K562 (cell line): Measurements from ENCODE around the gene DIRAS1. TPM values are rescaled to one million over a fixed set of nuclear protein-coding genes. Genes with fewer than 3 reads are reported as not detected.

Experiments used
- ATAC-seq: fragments of 200-7000 bp; cut with Tn5 transposase; 3 replicates; pipeline ENCODE4 v1.9.1; 2020; ENCODE audit warnings: moderate library complexity
- BruUV-seq: library from RNA; stranded (reverse); fragments of 400-500 nt; replicated peaks from 2 replicates; lab custom pipeline; 2021; lab: Mats Ljungman, UMichigan
- CTCF ChIA-PET: fragments of 300-600 bp; formaldehyde crosslinking; extraction: SDS; loops from one replicate; lab custom pipeline; 2021; ENCODE audit warnings: low intra/inter-chr PET ratio; lab: Yijun Ruan, JAX
- POLR2A ChIA-PET: fragments of 300-600, 350-650 bp; sonication (Branson Sonifier 250); formaldehyde crosslinking; extraction: SDS; loops from one replicate; lab custom pipeline; 2021; ENCODE audit warnings: antibody characterized with exemption, inconsistent platforms; lab: Yijun Ruan, JAX
- DNase-seq, 4 experiments: peaks; one replicate each; pipeline versions ENCODE4 v3.0.0 to v3.0.0-alpha.2; 2011 to 2018; ENCODE audit warnings: low spot score in 3 of 4, mixed read lengths in 3 of 4; ENCODE audit errors: extremely low read depth in 1 of 4
- FAIRE-seq: peaks from 2 replicates; lab custom pipeline; 2011; peaks lifted over from hg19 to GRCh38; lab: Jason Lieb, UNC
- H2AFZ ChIP-seq: 2 replicates; pipeline ENCODE4 v1.6.0; 2011; ENCODE audit warnings: low read depth, low read length, control low read depth, inconsistent platforms
- H3K27ac ChIP-seq: fragments of 200-600 bp; 3 replicates; pipeline ENCODE4 v1.8.0; 2011; ENCODE audit warnings: low read depth, mild to moderate bottlenecking, control low read depth, inconsistent platforms, low read length, moderate library complexity, mixed read lengths; ENCODE audit errors: extremely low read depth
- H3K27me3 ChIP-seq, 2 experiments: fragments of 300-600 bp in 1 of 2; 2 replicates in 1 of 2; 3 replicates in 1 of 2; pipeline versions ENCODE4 v1.6.0 to v1.8.0; 2011; ENCODE audit warnings: inconsistent platforms in 2 of 2, low read length in 2 of 2, mild to moderate bottlenecking in 1 of 2, mixed read lengths in 1 of 2, moderate library complexity in 1 of 2; ENCODE audit not compliant: control insufficient read depth in 2 of 2, insufficient read depth in 2 of 2
- H3K36me3 ChIP-seq: fragments of 300-600 bp; 3 replicates; pipeline ENCODE4 v1.8.0; 2011; ENCODE audit warnings: mild to moderate bottlenecking, low read length, inconsistent platforms; ENCODE audit not compliant: control insufficient read depth, insufficient read depth
- H3K4me1 ChIP-seq, 2 experiments: fragments of 200-600 bp in 1 of 2; replicated peaks in 1 of 2; 2 replicates in 1 of 2; 3 replicates in 1 of 2; pipeline versions ENCODE4 v1.5.1 to v1.8.0; 2011; ENCODE audit warnings: inconsistent platforms in 2 of 2, low read length in 2 of 2, mild to moderate bottlenecking in 1 of 2, mixed read lengths in 1 of 2, moderate library complexity in 1 of 2; ENCODE audit not compliant: control insufficient read depth in 2 of 2, insufficient read depth in 2 of 2
- H3K4me2 ChIP-seq: 2 replicates; pipeline ENCODE4 v1.6.1; 2011; ENCODE audit warnings: low read length, control low read depth, inconsistent platforms, mixed read lengths; ENCODE audit not compliant: insufficient read depth
- H3K4me3 ChIP-seq: fragments of 200-600 bp; sonication (generic), shearing (Covaris generic); 2 replicates; pipeline ENCODE4 v1.5.1; 2016; ENCODE audit warnings: control low read depth, inconsistent platforms
- H3K79me2 ChIP-seq: fragments of 200-600 bp; 3 replicates; pipeline ENCODE4 v1.8.0; 2011; ENCODE audit warnings: low read length, inconsistent platforms; ENCODE audit not compliant: control insufficient read depth, insufficient read depth
- H3K9ac ChIP-seq, 2 experiments: 2 replicates each; pipeline versions ENCODE4 v1.6.0 to v1.6.1; 2011; ENCODE audit warnings: low read depth in 2 of 2, low read length in 2 of 2, control low read depth in 1 of 2, inconsistent platforms in 1 of 2, mild to moderate bottlenecking in 1 of 2, mixed read lengths in 1 of 2; ENCODE audit not compliant: insufficient read depth in 1 of 2
- H3K9me1 ChIP-seq: one replicate; pipeline ENCODE4 v1.6.0; 2011; ENCODE audit warnings: inconsistent platforms, mild to moderate bottlenecking, low read length, moderate library complexity; ENCODE audit not compliant: control insufficient read depth, insufficient read depth
- H3K9me3 ChIP-seq: replicated peaks from 2 replicates; pipeline ENCODE4 v1.5.1; 2011; ENCODE audit warnings: low read depth, low read length, inconsistent platforms; ENCODE audit not compliant: control insufficient read depth, insufficient read depth
- H4K20me1 ChIP-seq: replicated peaks from 2 replicates; pipeline ENCODE4 v1.6.1; 2011; ENCODE audit warnings: low read length, inconsistent platforms, mixed read lengths; ENCODE audit not compliant: control insufficient read depth, insufficient read depth
- ATF6 ChIP-seq: sonication (generic); formaldehyde crosslinking; IDR thresholded peaks from 2 replicates; pipeline ENCODE4 v1.4.0; 2020; ENCODE audit warnings: mild to moderate bottlenecking, missing genetic modification reagents
- BCOR ChIP-seq: fragments of 450-650 bp; IDR thresholded peaks from 2 replicates; pipeline ENCODE4 v1.6.1; 2016
- GATA2 ChIP-seq: sonication (generic); formaldehyde crosslinking; IDR thresholded peaks from 2 replicates; pipeline ENCODE4 v1.4.0; 2020; ENCODE audit warnings: mild to moderate bottlenecking, missing genetic modification reagents
- MCM7 ChIP-seq, 2 experiments: fragments of 450-650 bp; IDR thresholded peaks; 2 replicates each; pipeline ENCODE4 v1.6.1; 2016 to 2018
- NCOA1 ChIP-seq: fragments of 450-650 bp; IDR thresholded peaks from 2 replicates; pipeline ENCODE4 v1.6.1; 2016; ENCODE audit warnings: low read depth
- RUNX1 ChIP-seq: sonication (generic); IDR thresholded peaks from 2 replicates; pipeline ENCODE4 v1.6.1; 2016; ENCODE audit warnings: antibody characterized with exemption, low read depth
- YY1 ChIP-seq, 3 experiments: IDR thresholded peaks; 2 replicates each; pipeline ENCODE4 v1.6.1; 2011; ENCODE audit warnings: low read length in 2 of 3, mild to moderate bottlenecking in 2 of 3, moderate library complexity in 2 of 3, borderline replicate concordance in 1 of 3, control low read depth in 1 of 3, low read depth in 1 of 3; ENCODE audit not compliant: insufficient read depth in 3 of 3, insufficient replicate concordance in 2 of 3, control insufficient read depth in 1 of 3, insufficient read length in 1 of 3; ENCODE audit errors: extremely low read depth in 1 of 3
- ZBTB17 ChIP-seq: fragments of 450-650 bp; formaldehyde crosslinking; IDR thresholded peaks from 2 replicates; pipeline ENCODE4 v1.4.0; 2020; ENCODE audit warnings: mild to moderate bottlenecking
- ZBTB7A ChIP-seq: IDR thresholded peaks from 2 replicates; pipeline ENCODE4 v1.6.1; 2011; ENCODE audit warnings: low read depth, mild to moderate bottlenecking, low read length, moderate library complexity, borderline replicate concordance; ENCODE audit not compliant: control insufficient read depth
- ZNF23 ChIP-seq: fragments of 250-450 bp; sonication (Bioruptor Pico); IDR thresholded peaks from 2 replicates; pipeline ENCODE4 v1.4.0; 2020; ENCODE audit warnings: mild to moderate bottlenecking
- ZNF511 ChIP-seq: sonication (generic); formaldehyde crosslinking; IDR thresholded peaks from 2 replicates; pipeline ENCODE4 v1.8.0; 2022; ENCODE audit warnings: mild to moderate bottlenecking, missing genetic modification reagents
- WGBS: fragments of 100-300 bp; shearing (Covaris generic); methylation state at CpG from one replicate; pipeline ENCODE4 v1.1.6; 2016; ENCODE audit warnings: low coverage, mixed read lengths; ENCODE audit not compliant: insufficient coverage; ENCODE audit errors: missing lambda C conversion rate; 5-methylcytosine and 5-hydroxymethylcytosine counted together
- in situ Hi-C: fragments of 300-500 bp; cut with MboI; formaldehyde crosslinking; loops from 4 replicates; pipeline ENCODE4 v1.15.0; 2018; ENCODE audit warnings: inconsistent platforms, mixed read lengths
- intact Hi-C: fragments of 100-400 bp; cut with micrococcal nuclease; formaldehyde crosslinking; loops from 2 replicates; pipeline ENCODE4 v1.14.2; 2022
- polyA plus RNA-seq, 8 experiments: library from polyadenylated mRNA; depleted of rRNA in 4 of 8; stranded (reverse) in 5 of 8; unstranded in 3 of 8; fragments of >200 nt; fragmentation: Nextera tagmentation in 2 of 8; fragmentation: Illumina TruSeq in 1 of 8; extraction: Ambion mirVana in 2 of 8; extraction: Trizol in 1 of 8; gene quantifications; 2 replicates each; pipeline versions ENCODE4 v1.2.1 to v1.2.3, GENCODE V29; 2011 to 2014; ENCODE audit warnings: inconsistent platforms in 1 of 8, missing spikeins in 1 of 8
- total RNA-seq, 7 experiments: library from RNA; depleted of rRNA in 6 of 7; stranded (reverse); fragments of >200 nt in 6 of 7; fragmentation: Illumina TruSeq in 2 of 7; extraction: Trizol in 2 of 7; gene quantifications; 2 replicates each; pipeline versions ENCODE4 v1.2.1 to v1.2.3, GENCODE V29; 2011 to 2021; ENCODE audit warnings: low replicate concordance in 1 of 7
- TF ChIP-seq, protein P1 (sequence below): fragments of 200-800 bp; sonication (Bioruptor generic); IDR thresholded peaks from 2 replicates; pipeline ENCODE4 v1.6.1; 2016; ENCODE audit warnings: missing genetic modification characterization, missing compliant biosample characterization
- TF ChIP-seq, protein P2 (sequence below): fragments of 450-650 bp; IDR thresholded peaks from 2 replicates; pipeline ENCODE4 v1.6.1; 2016; ENCODE audit warnings: antibody characterized with exemption

The DIRAS1 gene
- total and polyA plus RNA-seq, 9 of the 15 experiments (the other 6 are each of a cell fraction or from before 2014, with no cell fraction given): 0.11 to 12.0 (median 2.9) TPM

GRCh38 chr19:2724148-2724557, 3.0 kb upstream of the DIRAS1 start:
- 40% methylated on average over 7 of the region's 7 CpGs for WGBS
- ChIA-PET POLR2A (interaction anchor here (0.6 to 1.6 kb wide), 3 partner anchors 10 to 101 kb away, joined by 3 to 5 read pairs (median 4); no protein-coding TSS in a partner anchor), CTCF (no interaction called here)
- Histone ChIP-seq H3K36me3 (no peaks in the 10 kb centered on the region), H3K9me1 (peaks cover 5% of the 10 kb centered on the region), H3K4me1 (peaks cover 17 to 71% of the 10 kb centered on the region in 2 experiments), H3K27me3 (peaks cover 2 to 10% of the 10 kb centered on the region in 2 experiments; a peak in 2 of 5 replicates), H3K4me2 (no peak overlapping the region), H4K20me1 (peaks cover 10% of the 10 kb centered on the region; the same call in 1 of the 2 replicates), H3K9me3 (no peaks in the 10 kb centered on the region), H3K27ac (no peak overlapping the region; the same call in 2 of the 3 replicates), H3K4me3 (no peak overlapping the region), H2AFZ (peak overlapping the region; percentile 49; the same call in 1 of the 2 replicates), H3K79me2 (no peaks in the 10 kb centered on the region), H3K9ac (peak overlapping the region in 1 of 2 experiments; percentile 91; a peak in 1 of 4 replicates)
- no peak for ATAC-seq
- in situ Hi-C loops: no loop called here
- BruUV-seq: no TSS peak
- no peak for FAIRE-seq
- DNase-seq: no peak
- intact Hi-C loops: no loop called here
- TF ChIP-seq ZNF511 (CRISPR knock-in tag) (peak; percentile 52; the same call in 1 of the 2 replicates), BCOR (0 out of 2 replicates have a peak, but pooled peaks have one; percentile 21), ZBTB7A (peak; percentile 42; the same call in 1 of the 2 replicates), NCOA1 (no peak), YY1 (IDR thresholded peaks at IDR 0.05; ENCODE audit: borderline replicate concordance in 1 of 3, control insufficient read depth in 1 of 3, extremely low read depth in 1 of 3, insufficient read depth in 3 of 3, insufficient read length in 1 of 3, insufficient replicate concordance in 2 of 3, low read depth in 1 of 3, low read length in 2 of 3) (no peak), RUNX1 (no peak), ZNF23 (CRISPR knock-in tag) (no peak), GATA2 (CRISPR knock-in tag) (peak; percentile 72), ATF6 (CRISPR knock-in tag) (no peak), MCM7 (IDR thresholded peaks at IDR 0.05) (peak in 1 of 2 experiments; percentile 75; a peak in 1 of 4 replicates), ZBTB17 (CRISPR knock-in tag) (no peak)
- TF ChIP-seq, protein P1, sequence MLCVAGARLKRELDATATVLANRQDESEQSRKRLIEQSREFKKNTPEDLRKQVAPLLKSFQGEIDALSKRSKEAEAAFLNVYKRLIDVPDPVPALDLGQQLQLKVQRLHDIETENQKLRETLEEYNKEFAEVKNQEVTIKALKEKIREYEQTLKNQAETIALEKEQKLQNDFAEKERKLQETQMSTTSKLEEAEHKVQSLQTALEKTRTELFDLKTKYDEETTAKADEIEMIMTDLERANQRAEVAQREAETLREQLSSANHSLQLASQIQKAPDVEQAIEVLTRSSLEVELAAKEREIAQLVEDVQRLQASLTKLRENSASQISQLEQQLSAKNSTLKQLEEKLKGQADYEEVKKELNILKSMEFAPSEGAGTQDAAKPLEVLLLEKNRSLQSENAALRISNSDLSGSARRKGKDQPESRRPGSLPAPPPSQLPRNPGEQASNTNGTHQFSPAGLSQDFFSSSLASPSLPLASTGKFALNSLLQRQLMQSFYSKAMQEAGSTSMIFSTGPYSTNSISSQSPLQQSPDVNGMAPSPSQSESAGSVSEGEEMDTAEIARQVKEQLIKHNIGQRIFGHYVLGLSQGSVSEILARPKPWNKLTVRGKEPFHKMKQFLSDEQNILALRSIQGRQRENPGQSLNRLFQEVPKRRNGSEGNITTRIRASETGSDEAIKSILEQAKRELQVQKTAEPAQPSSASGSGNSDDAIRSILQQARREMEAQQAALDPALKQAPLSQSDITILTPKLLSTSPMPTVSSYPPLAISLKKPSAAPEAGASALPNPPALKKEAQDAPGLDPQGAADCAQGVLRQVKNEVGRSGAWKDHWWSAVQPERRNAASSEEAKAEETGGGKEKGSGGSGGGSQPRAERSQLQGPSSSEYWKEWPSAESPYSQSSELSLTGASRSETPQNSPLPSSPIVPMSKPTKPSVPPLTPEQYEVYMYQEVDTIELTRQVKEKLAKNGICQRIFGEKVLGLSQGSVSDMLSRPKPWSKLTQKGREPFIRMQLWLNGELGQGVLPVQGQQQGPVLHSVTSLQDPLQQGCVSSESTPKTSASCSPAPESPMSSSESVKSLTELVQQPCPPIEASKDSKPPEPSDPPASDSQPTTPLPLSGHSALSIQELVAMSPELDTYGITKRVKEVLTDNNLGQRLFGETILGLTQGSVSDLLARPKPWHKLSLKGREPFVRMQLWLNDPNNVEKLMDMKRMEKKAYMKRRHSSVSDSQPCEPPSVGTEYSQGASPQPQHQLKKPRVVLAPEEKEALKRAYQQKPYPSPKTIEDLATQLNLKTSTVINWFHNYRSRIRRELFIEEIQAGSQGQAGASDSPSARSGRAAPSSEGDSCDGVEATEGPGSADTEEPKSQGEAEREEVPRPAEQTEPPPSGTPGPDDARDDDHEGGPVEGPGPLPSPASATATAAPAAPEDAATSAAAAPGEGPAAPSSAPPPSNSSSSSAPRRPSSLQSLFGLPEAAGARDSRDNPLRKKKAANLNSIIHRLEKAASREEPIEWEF (CRISPR knock-in tag): peak; percentile 98
- TF ChIP-seq, protein P2, sequence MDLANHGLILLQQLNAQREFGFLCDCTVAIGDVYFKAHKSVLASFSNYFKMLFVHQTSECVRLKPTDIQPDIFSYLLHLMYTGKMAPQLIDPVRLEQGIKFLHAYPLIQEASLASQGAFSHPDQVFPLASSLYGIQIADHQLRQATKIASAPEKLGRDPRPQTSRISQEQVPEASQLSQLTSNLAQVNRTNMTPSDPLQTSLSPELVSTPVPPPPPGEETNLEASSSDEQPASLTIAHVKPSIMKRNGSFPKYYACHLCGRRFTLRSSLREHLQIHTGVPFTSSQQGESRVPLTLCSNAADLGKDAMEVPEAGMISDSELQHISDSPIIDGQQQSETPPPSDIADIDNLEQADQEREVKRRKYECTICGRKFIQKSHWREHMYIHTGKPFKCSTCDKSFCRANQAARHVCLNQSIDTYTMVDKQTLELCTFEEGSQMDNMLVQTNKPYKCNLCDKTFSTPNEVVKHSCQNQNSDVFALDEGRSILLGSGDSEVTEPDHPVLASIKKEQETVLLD: peak; percentile 92
